GM18526 (cell line): Measurements from ENCODE around the gene MAPK13.

Source experiments
- POLR2A ChIP-seq: IDR thresholded peaks from 3 replicates; pipeline ENCODE4 v1.6.1; 2011; ENCODE audit not compliant: insufficient read length; ENCODE audit errors: extremely low read depth

MAPK13 gene

GRCh38 chr6:36129941-36130666 lies at the start of gene MAPK13:
Gene MAPK13 (plus strand): TSS chr6:36130513. CDS start chr6:36130583, 70 bp downstream.
- no peak for TF ChIP-seq POLR2A

DNA sequence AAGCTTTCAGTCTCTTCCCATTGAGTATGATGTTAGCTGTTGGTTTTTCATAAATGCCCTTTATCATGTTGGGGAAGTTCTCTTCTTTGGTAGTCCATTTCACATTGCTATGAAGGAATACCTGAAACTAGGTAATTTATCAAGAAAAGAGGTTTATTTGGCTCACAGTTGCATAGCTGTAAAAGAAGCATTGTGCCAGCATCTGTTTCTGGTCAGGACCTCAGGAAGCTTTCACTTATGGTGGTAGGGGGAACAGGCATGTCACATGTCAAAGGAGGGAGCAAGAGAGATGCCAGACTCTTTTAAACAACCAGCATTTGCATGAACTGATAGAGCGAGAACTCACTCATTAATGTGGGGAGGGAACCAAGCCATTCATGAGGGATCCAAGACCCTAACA lies 48.0 kb upstream of the MAPK13 start:
- no peak for TF ChIP-seq POLR2A

DNA sequence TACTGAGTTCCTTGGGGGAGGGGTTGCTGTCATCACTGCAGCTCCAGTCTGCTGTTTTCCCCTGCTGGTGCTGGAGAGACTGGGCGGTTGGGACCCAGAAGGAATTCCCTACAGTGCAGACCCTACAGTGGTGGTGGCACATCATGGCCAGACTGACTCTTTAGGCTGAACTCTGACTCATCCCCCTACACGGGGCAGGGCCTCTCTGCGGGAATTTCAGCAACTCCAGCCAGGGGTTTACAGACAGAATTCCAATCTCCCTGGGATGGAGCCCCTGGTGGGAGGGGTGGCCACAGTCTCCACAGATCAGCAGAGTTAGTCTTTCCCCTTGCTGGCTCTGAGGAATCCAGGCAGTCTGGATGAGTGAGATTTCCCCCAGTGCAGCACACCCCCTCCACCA lies 46.9 kb upstream of the MAPK13 start:
- no peak for TF ChIP-seq POLR2A

DNA sequence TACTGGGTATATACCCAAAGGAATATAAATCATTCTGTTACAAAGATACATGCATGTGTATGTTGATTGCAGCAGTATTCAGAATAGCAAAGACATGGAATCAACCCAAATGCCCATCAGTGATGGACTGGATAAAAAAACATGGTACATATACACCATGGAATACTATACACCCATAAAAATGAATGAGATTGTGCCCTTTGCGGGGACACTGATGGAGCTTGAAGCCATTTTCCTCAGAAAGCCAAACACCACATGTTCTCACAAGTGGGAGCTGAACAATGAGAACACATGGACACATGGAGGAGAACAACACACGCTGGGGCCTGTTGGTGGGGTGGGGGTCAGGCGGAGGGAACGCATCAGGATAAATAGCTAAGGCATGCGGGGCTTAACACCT lies 41.3 kb upstream of the MAPK13 start:
- no peak for TF ChIP-seq POLR2A

GRCh38 chr6:36094238-36094637 lies 36.1 kb upstream of the MAPK13 start:
- TF ChIP-seq POLR2A: no peak

DNA sequence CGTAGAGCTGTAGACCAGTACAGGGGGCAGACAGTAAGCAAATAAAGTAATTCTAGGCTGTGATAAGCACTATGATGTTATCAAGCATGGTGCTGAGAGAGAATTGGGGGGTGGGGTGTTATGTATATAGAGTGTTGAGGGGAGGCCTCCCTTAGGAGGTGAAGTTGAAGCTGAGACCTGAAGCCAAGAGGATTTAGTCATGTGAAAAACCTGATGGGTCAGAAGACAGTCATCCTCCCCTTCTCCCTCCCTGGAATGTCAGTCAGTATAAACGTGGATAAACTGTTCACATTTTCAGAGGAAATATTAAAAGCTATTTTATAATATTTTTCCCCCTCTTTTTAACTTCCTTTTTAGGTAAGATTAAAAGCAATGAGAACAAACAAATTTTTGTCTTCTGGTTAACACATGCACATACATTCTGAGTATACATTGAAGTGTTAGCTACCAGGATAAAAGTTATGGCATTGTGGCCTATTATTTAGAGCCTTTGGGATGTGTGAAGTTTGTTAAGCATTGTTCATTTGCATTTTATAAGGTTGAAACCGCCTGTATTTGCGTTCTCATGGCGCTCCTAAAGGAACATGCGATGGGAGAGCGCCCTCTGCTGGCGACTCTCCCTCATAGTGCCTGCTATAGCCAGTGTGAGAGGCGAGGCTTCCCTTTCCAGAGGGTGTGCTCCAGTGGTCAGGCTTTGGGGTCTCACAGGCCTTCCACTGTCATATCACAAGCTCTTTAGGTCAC lies 35.4 kb upstream of the MAPK13 start:
- no peak for TF ChIP-seq POLR2A

DNA sequence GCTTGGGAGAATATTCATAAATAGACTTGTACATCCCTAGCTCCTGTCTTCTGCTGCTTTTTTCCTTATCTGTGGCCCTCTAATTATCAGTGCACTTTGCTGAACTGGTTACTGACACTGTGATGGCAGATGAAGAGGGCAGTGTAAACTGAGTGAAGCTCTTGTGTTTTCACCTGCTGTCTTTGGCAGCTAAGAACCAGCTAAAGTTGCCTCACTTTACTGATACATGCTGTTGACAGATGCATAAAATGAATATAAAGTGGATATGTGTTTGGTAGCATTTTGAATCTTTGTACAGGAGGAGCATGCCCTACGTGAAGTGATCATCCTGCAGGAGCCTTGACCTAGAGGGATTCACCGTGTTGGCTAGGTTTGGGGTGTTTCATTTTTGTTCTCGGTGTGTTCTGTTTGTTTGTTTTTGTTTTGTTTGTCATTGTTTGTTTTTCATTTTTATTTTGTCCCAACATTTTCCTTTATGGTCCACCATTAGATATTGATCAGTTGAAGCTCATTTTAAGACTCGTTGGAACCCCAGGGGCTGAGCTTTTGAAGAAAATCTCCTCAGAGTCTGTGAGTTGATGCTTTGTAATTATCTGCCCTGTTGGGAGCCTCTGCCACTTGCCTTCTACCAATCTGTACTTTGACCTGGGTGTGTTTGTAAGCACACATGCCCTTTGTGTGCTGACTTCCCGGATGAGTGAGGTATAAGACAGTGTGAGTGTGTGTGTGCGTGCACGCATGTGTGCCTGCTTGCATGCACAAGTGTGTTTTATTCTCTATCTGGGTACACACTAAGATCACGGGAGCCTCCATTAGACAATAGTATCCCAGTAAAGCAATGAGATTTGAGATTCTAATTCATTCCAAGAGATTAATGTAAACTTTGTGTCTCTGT lies 34.6 kb upstream of the MAPK13 start:
- no peak for TF ChIP-seq POLR2A

DNA sequence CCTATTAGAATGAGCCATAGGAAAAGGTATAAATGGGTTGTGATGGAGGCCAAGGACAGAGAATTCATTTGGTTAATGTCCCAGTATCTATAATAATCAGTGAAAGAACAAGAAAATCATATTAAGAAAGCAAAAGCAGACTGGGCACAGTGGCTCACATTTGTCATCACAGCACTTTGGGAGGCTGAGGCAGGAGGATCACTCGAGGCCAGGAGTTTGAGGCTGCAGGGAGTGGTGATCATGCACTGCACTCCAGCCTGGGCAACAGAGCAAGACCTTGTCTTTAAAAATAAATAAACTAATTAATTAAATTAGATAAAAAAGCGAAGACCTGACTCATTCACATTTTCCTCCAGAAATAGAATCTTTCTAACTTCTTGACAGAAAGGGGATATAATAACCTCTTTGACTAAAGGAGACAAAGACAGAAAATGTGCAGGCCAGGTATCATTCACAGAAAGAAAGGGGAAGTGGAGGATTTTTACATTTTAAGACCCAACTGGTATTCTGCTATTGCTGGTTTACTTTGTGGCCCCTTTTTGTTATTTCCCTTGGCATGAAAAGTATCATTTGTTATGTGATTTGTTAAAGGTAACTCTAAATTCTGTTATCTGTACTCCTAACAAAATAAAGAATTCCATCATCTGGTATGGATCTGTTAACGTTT lies 31.9 kb upstream of the MAPK13 start:
- no peak for TF ChIP-seq POLR2A

- no peak for TF ChIP-seq POLR2A
Measured at GRCh38 chr6:36098920-36099647, 31.2 kb upstream of the MAPK13 start.

GRCh38 chr6:36099869-36100483 lies 30.3 kb upstream of the MAPK13 start:
- no peak for TF ChIP-seq POLR2A

- TF ChIP-seq POLR2A: no peak
Measured at GRCh38 chr6:36101691-36102090, 28.6 kb upstream of the MAPK13 start.

GRCh38 chr6:36102853-36103252 lies 27.5 kb upstream of the MAPK13 start:
- no peak for TF ChIP-seq POLR2A

- no peak for TF ChIP-seq POLR2A
Measured at GRCh38 chr6:36104836-36105235, 25.5 kb upstream of the MAPK13 start.

GRCh38 chr6:36109092-36109491 lies 21.2 kb upstream of the MAPK13 start:
- TF ChIP-seq POLR2A: no peak
